Chondrocyte (in vitro differentiated cells): ENCODE results near the gene KAZN. TPM values are rescaled to one million over a fixed set of nuclear protein-coding genes. Genes with fewer than 3 reads are reported as not detected.

Source experiments
- DNase-seq: peaks from one replicate; pipeline ENCODE4 v3.0.0; 2021; ENCODE audit warnings: mixed read lengths, low spot score
- H3K27ac Mint-ChIP-seq: one replicate; pipeline ENCODE4 v1.8.0; 2021; ENCODE audit warnings: mild to moderate bottlenecking, moderate library complexity, mixed read lengths; ENCODE audit not compliant: unreplicated experiment
- H3K27me3 Mint-ChIP-seq: 2 replicates; pipeline ENCODE4 v1.8.0; 2021; ENCODE audit warnings: low read depth, mixed read lengths
- H3K36me3 Mint-ChIP-seq: 2 replicates; pipeline ENCODE4 v1.8.0; 2021; ENCODE audit warnings: low read depth, mixed read lengths
- H3K4me1 Mint-ChIP-seq: 2 replicates; pipeline ENCODE4 v1.8.0; 2021; ENCODE audit warnings: low read depth, mild to moderate bottlenecking, mixed read lengths
- H3K4me3 Mint-ChIP-seq: one replicate; pipeline ENCODE4 v1.8.0; 2021; ENCODE audit warnings: mild to moderate bottlenecking, moderate library complexity, mixed read lengths; ENCODE audit not compliant: unreplicated experiment
- H3K9me3 Mint-ChIP-seq: 2 replicates; pipeline ENCODE4 v1.8.0; 2021; ENCODE audit warnings: low read depth, mixed read lengths
- total RNA-seq: library from RNA; stranded (reverse); gene quantifications from 3 replicates; pipeline ENCODE4 v1.2.1, GENCODE V29; 2021
- TF ChIP-seq, protein P1 (sequence below): fragments of 200-600 bp; sonication (generic); IDR thresholded peaks from 2 replicates; pipeline ENCODE4 v1.5.0; 2021; ENCODE audit warnings: antibody characterized with exemption, mild to moderate bottlenecking, moderate library complexity

The KAZN gene
- total RNA-seq, 1 donor from 2014 or later = 29.6 TPM

- Mint-ChIP-seq H3K4me3 (no peak overlapping the region), H3K9me3 (no peaks in the 10 kb centered on the region), H3K4me1 (no peaks in the 10 kb centered on the region), H3K36me3 (no peaks in the 10 kb centered on the region), H3K27ac (no peak overlapping the region), H3K27me3 (peaks cover 4% of the 10 kb centered on the region)
- TF ChIP-seq, protein P1, sequence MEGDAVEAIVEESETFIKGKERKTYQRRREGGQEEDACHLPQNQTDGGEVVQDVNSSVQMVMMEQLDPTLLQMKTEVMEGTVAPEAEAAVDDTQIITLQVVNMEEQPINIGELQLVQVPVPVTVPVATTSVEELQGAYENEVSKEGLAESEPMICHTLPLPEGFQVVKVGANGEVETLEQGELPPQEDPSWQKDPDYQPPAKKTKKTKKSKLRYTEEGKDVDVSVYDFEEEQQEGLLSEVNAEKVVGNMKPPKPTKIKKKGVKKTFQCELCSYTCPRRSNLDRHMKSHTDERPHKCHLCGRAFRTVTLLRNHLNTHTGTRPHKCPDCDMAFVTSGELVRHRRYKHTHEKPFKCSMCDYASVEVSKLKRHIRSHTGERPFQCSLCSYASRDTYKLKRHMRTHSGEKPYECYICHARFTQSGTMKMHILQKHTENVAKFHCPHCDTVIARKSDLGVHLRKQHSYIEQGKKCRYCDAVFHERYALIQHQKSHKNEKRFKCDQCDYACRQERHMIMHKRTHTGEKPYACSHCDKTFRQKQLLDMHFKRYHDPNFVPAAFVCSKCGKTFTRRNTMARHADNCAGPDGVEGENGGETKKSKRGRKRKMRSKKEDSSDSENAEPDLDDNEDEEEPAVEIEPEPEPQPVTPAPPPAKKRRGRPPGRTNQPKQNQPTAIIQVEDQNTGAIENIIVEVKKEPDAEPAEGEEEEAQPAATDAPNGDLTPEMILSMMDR = no peak
- DNase-seq = no peak
These were observed 27.5 kb downstream of the KAZN start for GRCh38 chr1:14625996-14626395.

- Mint-ChIP-seq H3K27me3 (peaks cover 4% of the 10 kb centered on the region), H3K9me3 (no peaks in the 10 kb centered on the region), H3K36me3 (no peaks in the 10 kb centered on the region), H3K4me3 (no peak overlapping the region), H3K27ac (no peak overlapping the region), H3K4me1 (no peaks in the 10 kb centered on the region)
- TF ChIP-seq, protein P1 = no peak
- DNase-seq = no peak
These were observed 28.6 kb downstream of the KAZN start for GRCh38 chr1:14626869-14627607.

DNA sequence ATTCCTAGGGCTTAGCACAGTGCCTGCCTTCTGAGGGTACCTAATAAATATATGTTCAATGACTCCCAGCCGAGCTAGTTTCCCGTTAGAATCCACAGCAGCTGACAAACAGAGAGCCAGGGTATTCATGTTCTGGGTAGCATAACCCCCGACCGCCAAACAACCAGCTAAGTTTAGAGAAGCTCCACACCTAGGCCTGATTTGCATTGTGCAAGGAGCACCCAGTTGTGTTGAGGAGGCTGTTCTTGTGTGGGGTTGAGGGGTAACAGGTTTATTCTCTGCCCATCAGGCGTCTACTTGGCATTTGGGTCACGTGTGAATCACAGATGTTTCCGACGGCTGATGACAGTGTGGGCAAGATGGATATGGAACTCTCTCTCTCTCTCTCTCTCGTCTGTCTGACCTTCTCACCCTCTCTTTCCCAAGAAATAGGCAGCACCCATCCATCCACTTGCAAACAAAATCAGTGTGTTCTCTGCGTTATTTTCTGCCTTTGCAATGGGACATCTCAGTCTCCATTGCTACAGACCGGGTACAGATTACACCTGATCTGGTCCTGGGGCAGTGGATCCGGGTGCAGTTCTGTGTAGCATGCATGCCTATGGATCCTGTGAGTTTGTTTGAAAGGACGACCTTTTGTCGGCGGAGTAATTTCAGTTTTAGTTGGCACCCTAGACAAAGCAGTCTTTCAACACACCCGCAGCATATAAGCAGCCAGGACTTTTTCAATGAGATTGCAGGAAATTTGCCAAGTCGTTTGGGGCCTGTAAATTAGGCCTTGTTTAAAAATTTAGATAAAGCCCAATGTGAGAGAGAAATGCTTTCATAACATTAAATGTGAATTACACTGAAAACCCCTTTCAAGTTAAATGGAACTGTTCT is 29.4 kb downstream of the KAZN start:
- no peak for DNase-seq
- no peaks in the 10 kb centered on the region for H3K4me1 Mint-ChIP-seq
- H3K9me3 Mint-ChIP-seq = no peaks in the 10 kb centered on the region
- no peaks in the 10 kb centered on the region for H3K36me3 Mint-ChIP-seq
- no peak overlapping the region for H3K27ac Mint-ChIP-seq
- TF ChIP-seq, protein P1 = no peak
- no peak overlapping the region for H3K4me3 Mint-ChIP-seq
- peaks cover 4% of the 10 kb centered on the region for H3K27me3 Mint-ChIP-seq

DNA sequence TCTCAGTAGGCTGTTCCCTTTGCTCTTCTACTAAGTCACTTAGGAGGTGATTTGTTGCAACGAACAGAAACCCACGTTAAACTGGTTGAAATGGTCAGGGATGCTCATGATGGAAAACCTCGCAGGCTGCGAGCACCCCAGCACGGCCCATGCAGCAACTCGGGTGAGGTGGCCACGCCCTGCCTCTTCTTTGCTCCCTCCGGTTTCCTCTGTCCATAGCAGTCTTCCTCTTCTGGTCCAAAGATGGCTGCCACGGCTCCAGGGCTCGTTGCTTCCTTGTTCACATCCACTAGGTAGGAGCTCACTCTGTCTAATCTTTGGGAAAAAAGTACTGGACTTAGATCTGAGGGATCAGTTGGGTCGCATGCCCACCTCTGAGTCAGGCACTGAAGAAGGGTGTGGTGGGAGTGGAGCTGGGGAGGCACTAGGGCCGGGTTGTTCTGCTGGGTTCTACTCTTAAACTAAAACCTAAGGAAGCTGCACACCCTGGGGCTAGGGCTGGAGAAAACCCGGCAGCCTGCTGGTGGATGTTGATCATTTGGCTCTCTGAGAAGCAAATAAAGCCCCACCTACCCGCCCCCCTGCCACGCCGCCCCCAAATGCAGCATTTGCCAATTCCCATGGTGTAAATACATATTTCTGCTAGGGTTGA is 31.0 kb downstream of the KAZN start:
- no peak overlapping the region for H3K27ac Mint-ChIP-seq
- no peaks in the 10 kb centered on the region for H3K9me3 Mint-ChIP-seq
- TF ChIP-seq, protein P1 = no peak
- peaks cover 11% of the 10 kb centered on the region for H3K27me3 Mint-ChIP-seq
- H3K4me3 Mint-ChIP-seq = no peak overlapping the region
- H3K4me1 Mint-ChIP-seq = no peaks in the 10 kb centered on the region
- no peaks in the 10 kb centered on the region for H3K36me3 Mint-ChIP-seq
- no peak for DNase-seq

- H3K27me3 Mint-ChIP-seq = peaks cover 11% of the 10 kb centered on the region
- no peaks in the 10 kb centered on the region for H3K4me1 Mint-ChIP-seq
These were observed 32.5 kb downstream of the KAZN start for GRCh38 chr1:14630986-14631385.

More at GRCh38 chr1:14630986-14631385, 32.5 kb downstream of the KAZN start:
- Mint-ChIP-seq H3K4me3 (no peak overlapping the region), H3K9me3 (no peaks in the 10 kb centered on the region), H3K27ac (no peak overlapping the region), H3K36me3 (no peaks in the 10 kb centered on the region)
- TF ChIP-seq, protein P1 = no peak
- no peak for DNase-seq
